Upper lobe of left lung (tissue), 6 donors: ENCODE measurements around the gene ELOA. TPM values are rescaled to one million over a fixed set of nuclear protein-coding genes. Genes with fewer than 3 reads are reported as not detected.

ENCODE experiments used
- ATAC-seq, 2 donors: fragments of 200-7000 bp; cut with Tn5 transposase; one replicate each; pipeline ENCODE4 v1.9.1; 2022; ENCODE audit warnings: mild to moderate bottlenecking in 2 of 2, moderate library complexity in 2 of 2; ENCODE audit not compliant: low FRiP score in 2 of 2
- DNase-seq, 2 donors: peaks; one replicate each; pipeline ENCODE4 v3.0.0-alpha.2; 2019 to 2020
- H3K27ac ChIP-seq, 4 donors: fragments of 200-600 bp; sonication (generic); one replicate each; pipeline ENCODE4 v1.5.1; 2016 to 2019
- H3K27me3 ChIP-seq, 4 donors: fragments of 200-600 bp; sonication (generic); one replicate each; pipeline ENCODE4 v1.5.1; 2017 to 2019
- H3K36me3 ChIP-seq, 4 donors: fragments of 200-600 bp; sonication (generic); one replicate each; pipeline ENCODE4 v1.5.1; 2016 to 2019
- H3K4me1 ChIP-seq, 4 donors: fragments of 200-600 bp; sonication (generic); one replicate each; pipeline ENCODE4 v1.5.1; 2018 to 2019
- H3K4me3 ChIP-seq, 4 donors: fragments of 200-600 bp; sonication (generic); one replicate each; pipeline ENCODE4 v1.5.1; 2017 to 2019; ENCODE audit warnings: mild to moderate bottlenecking in 2 of 4, moderate library complexity in 1 of 4
- H3K9me3 ChIP-seq, 4 donors: fragments of 200-600 bp; sonication (generic); one replicate each; pipeline ENCODE4 v1.5.1; 2018 to 2019
- CTCF ChIP-seq, 6 experiments: fragments of 450-650 bp in 4 of 6; fragments of 200-600 bp in 2 of 6; sonication (generic) in 2 of 6; IDR thresholded peaks; one replicate each; pipeline ENCODE4 v1.5.1; 2016 to 2019; ENCODE audit warnings: antibody characterized with exemption in 6 of 6
- EP300 ChIP-seq, 4 donors: sonication (generic); formaldehyde crosslinking; IDR thresholded peaks; one replicate each; pipeline ENCODE4 v1.5.1; 2017; ENCODE audit warnings: antibody characterized with exemption in 4 of 4, control low read depth in 2 of 4
- POLR2A ChIP-seq, 4 donors: fragments of 450-650 bp; IDR thresholded peaks; one replicate each; pipeline ENCODE4 v1.5.1; 2016 to 2017; ENCODE audit warnings: antibody characterized with exemption in 4 of 4, mild to moderate bottlenecking in 2 of 4
- POLR2AphosphoS5 ChIP-seq, 2 donors: sonication (generic); formaldehyde crosslinking; IDR thresholded peaks; one replicate each; pipeline ENCODE4 v1.5.1; 2017; ENCODE audit warnings: antibody characterized with exemption in 2 of 2
- WGBS, 2 donors: methylation state at CpG; one replicate each; pipeline ENCODE4 v1.1.5; 2017 to 2018; 5-methylcytosine and 5-hydroxymethylcytosine counted together
- total RNA-seq, 6 donors: library from RNA; depleted of rRNA in 4 of 6; stranded (reverse); fragments of >200 nt in 4 of 6; gene quantifications; one replicate each; pipeline versions ENCODE4 v1.1.0 to v1.2.1, GENCODE V29; 2016 to 2021
- donor health status: DM: no; HTN: no; CAD: no; lungs with moderate emphysema.
- donor health status: DM: no; HTN: yes; CAD: no; lungs with severe emphysema.

ELOA gene
- total RNA-seq, 6 donors from 2014 or later, result 43.2 to 71.2 (median 59.0) TPM

- WGBS, 2 donors, result 87 to 88% methylated on average over 3 of the region's 3 CpGs
- H3K27ac ChIP-seq, result no peak overlapping the region
- TF ChIP-seq POLR2A (IDR thresholded peaks at IDR 0.05) (no peak), EP300 (IDR thresholded peaks at IDR 0.05) (no peak), POLR2AphosphoS5 (IDR thresholded peaks at IDR 0.05) (no peak), CTCF (IDR thresholded peaks at IDR 0.05) (no peak)
Observed at GRCh38 chr1:23719162-23719820, 24.0 kb upstream of the ELOA start.

GRCh38 chr1:23720256-23720995 is 22.8 kb upstream of the ELOA start:
- no peak for DNase-seq
- Histone ChIP-seq H3K27me3 (no peaks in the 10 kb centered on the region), H3K27ac (no peak overlapping the region), H3K9me3 (no peaks in the 10 kb centered on the region), H3K4me1 (peaks cover 0 to 4% (median 0%) of the 10 kb centered on the region in 4 donors), H3K4me3 (no peak overlapping the region), H3K36me3 (no peaks in the 10 kb centered on the region)
- WGBS, 2 donors, result 84 to 86% methylated on average over 9 to 10 of the region's 10 CpGs
- no peak for ATAC-seq
- no peak for TF ChIP-seq POLR2A (IDR thresholded peaks at IDR 0.05)
- no peak for TF ChIP-seq CTCF (IDR thresholded peaks at IDR 0.05)
- no peak for TF ChIP-seq POLR2AphosphoS5 (IDR thresholded peaks at IDR 0.05)
- TF ChIP-seq EP300 (IDR thresholded peaks at IDR 0.05), result no peak

More at GRCh38 chr1:23719162-23719820, 24.0 kb upstream of the ELOA start:
- H3K4me3 ChIP-seq, result no peak overlapping the region
- peaks cover 0 to 4% (median 0%) of the 10 kb centered on the region in 4 donors for H3K4me1 ChIP-seq
- ATAC-seq (no peak), DNase-seq (no peak)
- H3K36me3 ChIP-seq, result no peaks in the 10 kb centered on the region
- H3K9me3 ChIP-seq, result no peaks in the 10 kb centered on the region
- H3K27me3 ChIP-seq, result no peaks in the 10 kb centered on the region

- Histone ChIP-seq H3K4me3 (no peak overlapping the region), H3K4me1 (peaks cover 11 to 17% (median 13%) of the 10 kb centered on the region in 4 donors), H3K27me3 (no peaks in the 10 kb centered on the region), H3K9me3 (no peaks in the 10 kb centered on the region), H3K27ac (no peak overlapping the region), H3K36me3 (no peaks in the 10 kb centered on the region)
- 75 to 81% methylated on average over 3 of the region's 3 CpGs for WGBS, 2 donors
- TF ChIP-seq CTCF (IDR thresholded peaks at IDR 0.05), result no peak
- TF ChIP-seq EP300 (IDR thresholded peaks at IDR 0.05), result no peak
- no peak for TF ChIP-seq POLR2AphosphoS5 (IDR thresholded peaks at IDR 0.05)
- no peak for TF ChIP-seq POLR2A (IDR thresholded peaks at IDR 0.05)
- DNase-seq (no peak), ATAC-seq (no peak)
Observed at GRCh38 chr1:23722652-23723051, 20.6 kb upstream of the ELOA start.

- H3K36me3 ChIP-seq, result no peaks in the 10 kb centered on the region
- ATAC-seq (no peak), DNase-seq (no peak)
- peaks cover 19 to 27% (median 25%) of the 10 kb centered on the region in 4 donors for H3K4me1 ChIP-seq
- H3K4me3 ChIP-seq, result no peak overlapping the region
- TF ChIP-seq CTCF (IDR thresholded peaks at IDR 0.05) (no peak), POLR2AphosphoS5 (IDR thresholded peaks at IDR 0.05) (no peak), EP300 (IDR thresholded peaks at IDR 0.05) (no peak), POLR2A (IDR thresholded peaks at IDR 0.05) (no peak)
- 62 to 64% methylated on average over 2 of the region's 2 CpGs for WGBS, 2 donors
- no peaks in the 10 kb centered on the region for H3K27me3 ChIP-seq
- H3K27ac ChIP-seq, result peak overlapping the region in 3 of 4 donors; percentile 33 to 75 (median 67)
- H3K9me3 ChIP-seq, result no peaks in the 10 kb centered on the region
Observed at GRCh38 chr1:23726686-23727085, 16.6 kb upstream of the ELOA start.
